Endodermal cell (in vitro differentiated cells): ENCODE results near the gene CSNK1A1L. TPM values are rescaled to one million over a fixed set of nuclear protein-coding genes. Genes with fewer than 3 reads are reported as not detected.

Experiments
- DNase-seq: peaks from one replicate; pipeline ENCODE4 v3.0.0-alpha.2; 2017
- H3K27ac ChIP-seq: 2 replicates; pipeline ENCODE4 v1.5.1; 2013; ENCODE audit warnings: mild to moderate bottlenecking, low read depth, low read length, moderate library complexity
- H3K27me3 ChIP-seq: 2 replicates; pipeline ENCODE4 v1.6.1; 2013; ENCODE audit warnings: mild to moderate bottlenecking, low read length, moderate library complexity; ENCODE audit not compliant: insufficient read depth, control insufficient read depth, poor library complexity, severe bottlenecking
- H3K36me3 ChIP-seq: 2 replicates; pipeline ENCODE4 v1.7.0; 2013; ENCODE audit warnings: mild to moderate bottlenecking, low read length, moderate library complexity; ENCODE audit not compliant: control insufficient read depth, insufficient read depth
- H3K4me1 ChIP-seq: one replicate; pipeline ENCODE4 v1.7.0; 2013; ENCODE audit warnings: low read length; ENCODE audit not compliant: control insufficient read depth, insufficient read depth
- H3K4me3 ChIP-seq: 2 replicates; pipeline ENCODE4 v1.5.1; 2013; ENCODE audit warnings: mild to moderate bottlenecking, low read length, moderate library complexity
- H3K9ac ChIP-seq: 2 replicates; pipeline ENCODE4 v1.6.1; 2013; ENCODE audit warnings: mild to moderate bottlenecking, low read length, moderate library complexity; ENCODE audit not compliant: poor library complexity, severe bottlenecking; ENCODE audit errors: extremely low read depth
- H3K9me3 ChIP-seq: 2 replicates; pipeline ENCODE4 v1.6.1; 2013; ENCODE audit warnings: mild to moderate bottlenecking, low read length, moderate library complexity; ENCODE audit not compliant: control insufficient read depth
- H3K27ac Mint-ChIP-seq: 2 replicates; pipeline ENCODE4 v1.8.0; 2020; ENCODE audit warnings: mixed read lengths
- H3K27me3 Mint-ChIP-seq: 2 replicates; pipeline ENCODE4 v1.8.0; 2021; ENCODE audit warnings: mild to moderate bottlenecking, mixed read lengths; ENCODE audit not compliant: insufficient read depth
- H3K36me3 Mint-ChIP-seq: 2 replicates; pipeline ENCODE4 v1.8.0; 2020; ENCODE audit warnings: low read depth, mixed read lengths
- H3K4me1 Mint-ChIP-seq: 2 replicates; pipeline ENCODE4 v1.8.0; 2020; ENCODE audit warnings: mixed read lengths
- H3K4me3 Mint-ChIP-seq: 2 replicates; pipeline ENCODE4 v1.8.0; 2020; ENCODE audit warnings: mild to moderate bottlenecking, moderate library complexity, mixed read lengths
- H3K9me3 Mint-ChIP-seq: 2 replicates; pipeline ENCODE4 v1.8.0; 2020; ENCODE audit warnings: mild to moderate bottlenecking, mixed read lengths
- CTCF ChIP-seq: fragments of 200-600 bp; sonication (generic); conservative IDR thresholded peaks from 2 replicates; pipeline ENCODE4 v1.5.0; 2021; ENCODE audit warnings: antibody characterized with exemption, mild to moderate bottlenecking
- WGBS, 2 experiments: methylation state at CpG; one replicate each; pipeline versions ENCODE4 v1.1.5 to v1.1.7; 2013; ENCODE audit warnings: missing lambda C conversion rate in 2 of 2, mixed read lengths in 1 of 2; ENCODE audit not compliant: insufficient coverage in 1 of 2, insufficient read length in 1 of 2; 5-methylcytosine and 5-hydroxymethylcytosine counted together
- total RNA-seq, 2 donors: library from RNA; stranded (reverse); fragmentation: NEBNext Ultra II Directional in 1 of 2; extraction: Animal tissue kit (Norgen Biotek cat#: 25700) in 1 of 2; gene quantifications; 2 replicates in 1 of 2; 3 replicates in 1 of 2; pipeline ENCODE4 v1.2.1, GENCODE V29; 2021

Gene CSNK1A1L
- total RNA-seq, 2 donors from 2014 or later: not detected

GRCh38 chr13:37106642-37107041, 1.2 kb upstream of the CSNK1A1L start:
- no peak overlapping the region for H3K4me3 ChIP-seq
- no peak overlapping the region for H3K27ac Mint-ChIP-seq
- H3K9me3 ChIP-seq: no peaks in the 10 kb centered on the region
- H3K27me3 Mint-ChIP-seq: no peaks in the 10 kb centered on the region
- H3K36me3 Mint-ChIP-seq: no peaks in the 10 kb centered on the region
- peaks cover 16% of the 10 kb centered on the region for H3K4me1 Mint-ChIP-seq
- H3K9ac ChIP-seq: no peak overlapping the region
- no peak for DNase-seq
- no peak for TF ChIP-seq CTCF
- no peaks in the 10 kb centered on the region for H3K4me1 ChIP-seq
- no peak overlapping the region for H3K4me3 Mint-ChIP-seq
- no peaks in the 10 kb centered on the region for H3K36me3 ChIP-seq
- WGBS, 2 experiments: 63 to 85% methylated on average over 2 of the region's 2 CpGs
- no peak overlapping the region for H3K27ac ChIP-seq
- H3K9me3 Mint-ChIP-seq: no peaks in the 10 kb centered on the region
- H3K27me3 ChIP-seq: no peaks in the 10 kb centered on the region

- Mint-ChIP-seq H3K36me3 (no peaks in the 10 kb centered on the region), H3K27ac (no peak overlapping the region), H3K4me3 (no peak overlapping the region), H3K27me3 (no peaks in the 10 kb centered on the region), H3K9me3 (no peaks in the 10 kb centered on the region), H3K4me1 (peaks cover 11% of the 10 kb centered on the region)
- no peak for TF ChIP-seq CTCF
- Histone ChIP-seq H3K9me3 (no peaks in the 10 kb centered on the region), H3K4me1 (no peaks in the 10 kb centered on the region), H3K36me3 (no peaks in the 10 kb centered on the region), H3K27ac (no peak overlapping the region), H3K4me3 (no peak overlapping the region), H3K9ac (no peak overlapping the region), H3K27me3 (no peaks in the 10 kb centered on the region)
- WGBS, 2 experiments: 71 to 83% methylated on average over 3 of the region's 4 CpGs
- no peak for DNase-seq
Measured at GRCh38 chr13:37102896-37103295, 2.6 kb downstream of the CSNK1A1L start.

- Histone ChIP-seq H3K9me3 (no peaks in the 10 kb centered on the region), H3K4me1 (no peaks in the 10 kb centered on the region), H3K9ac (no peak overlapping the region), H3K4me3 (no peak overlapping the region), H3K27ac (no peak overlapping the region), H3K36me3 (no peaks in the 10 kb centered on the region), H3K27me3 (no peaks in the 10 kb centered on the region)
- H3K4me3 Mint-ChIP-seq: no peak overlapping the region
- 75 to 81% methylated on average over 1 of the region's 1 CpG for WGBS, 2 experiments
- H3K9me3 Mint-ChIP-seq: no peaks in the 10 kb centered on the region
- peaks cover 1% of the 10 kb centered on the region for H3K4me1 Mint-ChIP-seq
- no peaks in the 10 kb centered on the region for H3K36me3 Mint-ChIP-seq
- no peak for DNase-seq
- TF ChIP-seq CTCF: no peak
- no peak overlapping the region for H3K27ac Mint-ChIP-seq
- H3K27me3 Mint-ChIP-seq: no peaks in the 10 kb centered on the region
Measured at GRCh38 chr13:37101201-37101600, 4.3 kb downstream of the CSNK1A1L start.
